ENCODE measurements around the gene MIF.
"Not testable (repeated sequence)": the region's sequence is repeated elsewhere in the genome, so short reads cannot be mapped to it uniquely, and the experiment has no call there.

The MIF gene

GRCh38 chr22:23896523-23897186, 2.5 kb downstream of the MIF start:
- Histone ChIP-seq H3K36me3 (ENCODE audit: low read depth) (peaks cover 35% of the 10 kb centered on the region), H3K4me1 (ENCODE audit: insufficient read depth, poor library complexity, severe bottlenecking) (no peaks in the 10 kb centered on the region), H3K9me3 (ENCODE audit: severe bottlenecking) (no peaks in the 10 kb centered on the region), H3K27ac (ENCODE audit: poor library complexity, severe bottlenecking) (peak overlapping the region; percentile 86), H3K27me3 (ENCODE audit: insufficient read depth, poor library complexity, severe bottlenecking) (no peaks in the 10 kb centered on the region), H3K4me3 (ENCODE audit: severe bottlenecking) (no peak overlapping the region)
- DNase-seq (ENCODE audit: low spot score): no peak
- TF ChIP-seq, protein P1, sequence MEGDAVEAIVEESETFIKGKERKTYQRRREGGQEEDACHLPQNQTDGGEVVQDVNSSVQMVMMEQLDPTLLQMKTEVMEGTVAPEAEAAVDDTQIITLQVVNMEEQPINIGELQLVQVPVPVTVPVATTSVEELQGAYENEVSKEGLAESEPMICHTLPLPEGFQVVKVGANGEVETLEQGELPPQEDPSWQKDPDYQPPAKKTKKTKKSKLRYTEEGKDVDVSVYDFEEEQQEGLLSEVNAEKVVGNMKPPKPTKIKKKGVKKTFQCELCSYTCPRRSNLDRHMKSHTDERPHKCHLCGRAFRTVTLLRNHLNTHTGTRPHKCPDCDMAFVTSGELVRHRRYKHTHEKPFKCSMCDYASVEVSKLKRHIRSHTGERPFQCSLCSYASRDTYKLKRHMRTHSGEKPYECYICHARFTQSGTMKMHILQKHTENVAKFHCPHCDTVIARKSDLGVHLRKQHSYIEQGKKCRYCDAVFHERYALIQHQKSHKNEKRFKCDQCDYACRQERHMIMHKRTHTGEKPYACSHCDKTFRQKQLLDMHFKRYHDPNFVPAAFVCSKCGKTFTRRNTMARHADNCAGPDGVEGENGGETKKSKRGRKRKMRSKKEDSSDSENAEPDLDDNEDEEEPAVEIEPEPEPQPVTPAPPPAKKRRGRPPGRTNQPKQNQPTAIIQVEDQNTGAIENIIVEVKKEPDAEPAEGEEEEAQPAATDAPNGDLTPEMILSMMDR (IDR thresholded peaks at IDR 0.05; ENCODE audit: poor library complexity, severe bottlenecking): no peak
- no peak for ATAC-seq (ENCODE audit: low read depth)

DNA sequence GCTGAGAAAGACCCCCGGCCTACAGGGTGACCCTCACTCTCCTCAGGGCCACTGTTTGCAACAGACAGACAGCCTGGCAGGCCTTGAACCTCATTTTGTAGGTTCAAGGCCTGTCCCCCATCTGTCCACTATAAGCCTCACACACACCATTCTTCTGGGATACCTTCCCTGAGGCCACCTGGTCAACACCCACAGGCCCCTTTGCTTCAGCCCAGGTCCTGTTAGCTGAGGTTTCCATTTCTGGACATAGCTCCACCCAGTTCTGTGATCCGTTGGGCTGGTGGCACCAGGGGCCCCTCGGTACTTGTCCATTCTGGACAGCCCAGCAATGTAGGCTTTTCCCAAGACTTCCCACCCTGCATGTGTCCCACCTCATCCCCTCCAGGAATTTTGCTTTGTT, 3.1 kb downstream of the MIF start:
- DNase-seq (ENCODE audit: low spot score) (no peak), ATAC-seq (ENCODE audit: low read depth) (no peak)
- Histone ChIP-seq H3K27ac (ENCODE audit: poor library complexity, severe bottlenecking) (no peak overlapping the region), H3K27me3 (ENCODE audit: insufficient read depth, poor library complexity, severe bottlenecking) (no peaks in the 10 kb centered on the region), H3K9me3 (ENCODE audit: severe bottlenecking) (no peaks in the 10 kb centered on the region), H3K36me3 (ENCODE audit: low read depth) (peaks cover 35% of the 10 kb centered on the region), H3K4me3 (ENCODE audit: severe bottlenecking) (no peak overlapping the region), H3K4me1 (ENCODE audit: insufficient read depth, poor library complexity, severe bottlenecking) (no peaks in the 10 kb centered on the region)
- TF ChIP-seq, protein P1 (IDR thresholded peaks at IDR 0.05; ENCODE audit: poor library complexity, severe bottlenecking): no peak

DNA sequence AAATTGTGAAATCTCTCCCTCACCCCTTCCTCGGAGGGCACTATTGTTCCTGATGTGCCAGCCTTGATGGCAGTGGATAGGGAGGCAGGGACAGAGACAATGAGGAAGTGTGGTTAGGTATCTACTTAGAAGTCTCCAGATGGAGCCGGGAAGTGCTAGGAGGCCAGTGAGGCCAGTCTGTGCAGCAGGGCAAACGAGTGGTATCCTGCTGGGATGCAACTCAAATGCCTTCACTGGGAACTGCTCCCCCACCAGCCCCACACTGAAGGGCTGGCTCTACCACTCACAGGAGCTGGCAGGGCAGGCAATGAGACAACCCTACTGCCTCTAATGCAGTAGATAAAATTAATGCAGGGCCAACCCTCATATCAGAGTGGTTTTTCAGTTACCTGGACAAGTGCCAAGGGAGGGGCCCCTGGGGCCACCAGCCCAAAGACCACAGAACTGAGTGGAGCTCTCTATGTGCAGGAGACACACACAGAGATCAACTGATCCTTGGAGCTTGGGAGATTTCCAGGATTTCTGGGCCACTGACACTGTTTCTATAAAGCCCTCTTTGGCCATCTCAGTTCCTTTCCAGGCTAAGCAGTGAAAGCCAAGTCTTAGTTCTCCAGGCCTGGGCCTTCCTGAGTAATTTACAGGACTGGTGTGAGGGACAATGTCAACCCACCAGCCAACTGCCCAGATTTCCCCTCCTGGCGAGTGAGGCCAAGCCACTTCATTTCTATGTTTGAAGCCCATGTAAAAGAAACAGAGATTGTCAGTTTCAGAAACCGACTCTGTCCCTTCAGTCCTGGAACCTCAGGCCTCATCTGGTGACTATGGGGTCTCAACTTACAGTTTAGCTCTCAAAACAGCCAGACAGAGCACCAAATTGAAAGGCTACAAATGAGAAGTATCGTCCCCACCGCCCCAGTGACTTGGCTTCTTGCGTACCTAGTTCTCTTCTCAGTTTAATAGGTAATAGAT, 4.1 kb downstream of the MIF start:
- H3K36me3 ChIP-seq (ENCODE audit: low read depth): peaks cover 35% of the 10 kb centered on the region
- H3K4me1 ChIP-seq (ENCODE audit: insufficient read depth, poor library complexity, severe bottlenecking): peaks cover 9% of the 10 kb centered on the region
- TF ChIP-seq, protein P1 (IDR thresholded peaks at IDR 0.05; ENCODE audit: poor library complexity, severe bottlenecking): no peak
- peak overlapping the region; percentile 2 for H3K27ac ChIP-seq (ENCODE audit: poor library complexity, severe bottlenecking)
- no peak overlapping the region for H3K4me3 ChIP-seq (ENCODE audit: severe bottlenecking)
- ATAC-seq (ENCODE audit: low read depth): no peak
- DNase-seq (ENCODE audit: low spot score): no peak
- no peaks in the 10 kb centered on the region for H3K27me3 ChIP-seq (ENCODE audit: insufficient read depth, poor library complexity, severe bottlenecking)
- no peaks in the 10 kb centered on the region for H3K9me3 ChIP-seq (ENCODE audit: severe bottlenecking)

GRCh38 chr22:23899042-23899745, 5.0 kb downstream of the MIF start:
- H3K27me3 ChIP-seq (ENCODE audit: insufficient read depth, poor library complexity, severe bottlenecking): no peaks in the 10 kb centered on the region
- H3K4me3 ChIP-seq (ENCODE audit: severe bottlenecking): no peak overlapping the region
- H3K9me3 ChIP-seq (ENCODE audit: severe bottlenecking): no peaks in the 10 kb centered on the region
- TF ChIP-seq, protein P1 (IDR thresholded peaks at IDR 0.05; ENCODE audit: poor library complexity, severe bottlenecking): no peak
- H3K36me3 ChIP-seq (ENCODE audit: low read depth): peaks cover 35% of the 10 kb centered on the region
- no peak overlapping the region for H3K27ac ChIP-seq (ENCODE audit: poor library complexity, severe bottlenecking)
- no peak for DNase-seq (ENCODE audit: low spot score)
- H3K4me1 ChIP-seq (ENCODE audit: insufficient read depth, poor library complexity, severe bottlenecking): peaks cover 15% of the 10 kb centered on the region
- ATAC-seq (ENCODE audit: low read depth): no peak

DNA sequence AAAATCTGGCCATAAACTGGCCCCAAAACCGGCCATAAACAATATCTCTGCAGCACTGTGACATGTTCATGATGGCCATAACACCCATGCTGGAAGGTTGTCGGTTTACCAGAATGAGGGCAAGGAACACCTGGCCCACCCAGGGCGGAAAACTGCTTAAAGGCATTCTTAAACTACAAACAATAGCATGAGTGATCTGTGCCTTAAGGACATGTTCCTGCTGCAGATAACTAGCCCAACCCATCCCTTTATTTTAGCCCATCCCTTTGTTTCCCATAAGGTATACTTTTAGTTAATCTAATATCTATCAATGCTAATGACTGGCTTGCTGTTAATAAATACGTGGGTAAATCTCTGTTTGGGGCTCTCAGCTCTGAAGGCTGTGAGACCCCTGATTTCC, 6.0 kb downstream of the MIF start:
- not testable (repeated sequence) for DNase-seq (ENCODE audit: low spot score); H3K9me3 ChIP-seq (ENCODE audit: severe bottlenecking); ATAC-seq (ENCODE audit: low read depth); H3K27ac ChIP-seq (ENCODE audit: poor library complexity, severe bottlenecking); H3K4me3 ChIP-seq (ENCODE audit: severe bottlenecking); H3K27me3 ChIP-seq (ENCODE audit: insufficient read depth, poor library complexity, severe bottlenecking)
- Histone ChIP-seq H3K4me1 (ENCODE audit: insufficient read depth, poor library complexity, severe bottlenecking) (peaks cover 15% of the 10 kb centered on the region), H3K36me3 (ENCODE audit: low read depth) (peaks cover 29% of the 10 kb centered on the region)
